Measurements from ENCODE around the gene SOWAHB. TPM values are rescaled to one million over a fixed set of nuclear protein-coding genes. Genes with fewer than 3 reads are reported as not detected.

Gene SOWAHB
- polyA plus RNA-seq, 1 of the 3 experiments (the other 2 are of a cell fraction): 0.05 TPM

- 20% methylated on average over 14 of the region's 14 CpGs for WGBS (ENCODE audit: low lambda C conversion rate)
- Histone ChIP-seq H3K36me3 (replicated peaks in 1 of 2; ENCODE audit: control insufficient read depth in 1 of 2, insufficient read depth in 2 of 2, low read length in 1 of 2) (no peaks in the 10 kb centered on the region), H3F3A (replicated peaks; ENCODE audit: insufficient read depth) (no peaks in the 10 kb centered on the region), H3K4me2 (peak overlapping the region; percentile 80), H4K20me1 (ENCODE audit: insufficient read depth) (no peaks in the 10 kb centered on the region), H3K27me3 (ENCODE audit: insufficient read depth) (peaks cover 28% of the 10 kb centered on the region), H3K79me2 (ENCODE audit: insufficient read depth) (no peaks in the 10 kb centered on the region), H3K9ac (no peak overlapping the region), H2AFZ (ENCODE audit: low read depth) (no peak overlapping the region), H3K9me2 (no peaks in the 10 kb centered on the region), H3K4me1 (ENCODE audit: control insufficient read depth in 1 of 2, insufficient read depth in 2 of 2, low read depth in 1 of 2, low read length in 1 of 2) (peaks cover 0 to 12% of the 10 kb centered on the region in 2 experiments; a peak in 1 of 4 replicates), H3K9me3 (no peaks in the 10 kb centered on the region), H3K27ac (ENCODE audit: low read depth in 2 of 2, low read length in 1 of 2) (no peak overlapping the region), H3K4me3 (ENCODE audit: low read depth in 2 of 2, low read length in 1 of 2) (peak overlapping the region; percentile 50 to 51)
- no peak for TF ChIP-seq EP300 (IDR thresholded peaks at IDR 0.05; ENCODE audit: borderline replicate concordance in 1 of 2, low read depth in 1 of 2, low read length in 1 of 2)
- no peak for TF ChIP-seq USF2 (IDR thresholded peaks at IDR 0.05; ENCODE audit: borderline replicate concordance, low read depth, low read length)
- TF ChIP-seq, protein P1, sequence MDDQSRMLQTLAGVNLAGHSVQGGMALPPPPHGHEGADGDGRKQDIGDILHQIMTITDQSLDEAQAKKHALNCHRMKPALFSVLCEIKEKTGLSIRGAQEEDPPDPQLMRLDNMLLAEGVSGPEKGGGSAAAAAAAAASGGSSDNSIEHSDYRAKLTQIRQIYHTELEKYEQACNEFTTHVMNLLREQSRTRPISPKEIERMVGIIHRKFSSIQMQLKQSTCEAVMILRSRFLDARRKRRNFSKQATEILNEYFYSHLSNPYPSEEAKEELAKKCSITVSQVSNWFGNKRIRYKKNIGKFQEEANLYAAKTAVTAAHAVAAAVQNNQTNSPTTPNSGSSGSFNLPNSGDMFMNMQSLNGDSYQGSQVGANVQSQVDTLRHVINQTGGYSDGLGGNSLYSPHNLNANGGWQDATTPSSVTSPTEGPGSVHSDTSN (IDR thresholded peaks at IDR 0.05): no peak
- no peak for TF ChIP-seq GABPA (IDR thresholded peaks at IDR 0.05; ENCODE audit: low read depth)
- TF ChIP-seq TEAD4 (IDR thresholded peaks at IDR 0.05; ENCODE audit: borderline replicate concordance, insufficient read depth): no peak
- TF ChIP-seq NRF1 (IDR thresholded peaks at IDR 0.05; ENCODE audit: low read depth, low read length): no peak
- TF ChIP-seq TCF12 (IDR thresholded peaks at IDR 0.05): no peak
- CTCF ChIA-PET: interaction anchor here (0.6 to 1.4 kb wide), 2 partner anchors 147 to 1026 kb away, joined by 3 to 4 read pairs; no protein-coding TSS in a partner anchor
- POLR2A ChIA-PET: no interaction called here
- no peak for DNase-seq
Observed at GRCh38 chr4:76898385-76898692, 395 bp upstream of the SOWAHB start.

DNA sequence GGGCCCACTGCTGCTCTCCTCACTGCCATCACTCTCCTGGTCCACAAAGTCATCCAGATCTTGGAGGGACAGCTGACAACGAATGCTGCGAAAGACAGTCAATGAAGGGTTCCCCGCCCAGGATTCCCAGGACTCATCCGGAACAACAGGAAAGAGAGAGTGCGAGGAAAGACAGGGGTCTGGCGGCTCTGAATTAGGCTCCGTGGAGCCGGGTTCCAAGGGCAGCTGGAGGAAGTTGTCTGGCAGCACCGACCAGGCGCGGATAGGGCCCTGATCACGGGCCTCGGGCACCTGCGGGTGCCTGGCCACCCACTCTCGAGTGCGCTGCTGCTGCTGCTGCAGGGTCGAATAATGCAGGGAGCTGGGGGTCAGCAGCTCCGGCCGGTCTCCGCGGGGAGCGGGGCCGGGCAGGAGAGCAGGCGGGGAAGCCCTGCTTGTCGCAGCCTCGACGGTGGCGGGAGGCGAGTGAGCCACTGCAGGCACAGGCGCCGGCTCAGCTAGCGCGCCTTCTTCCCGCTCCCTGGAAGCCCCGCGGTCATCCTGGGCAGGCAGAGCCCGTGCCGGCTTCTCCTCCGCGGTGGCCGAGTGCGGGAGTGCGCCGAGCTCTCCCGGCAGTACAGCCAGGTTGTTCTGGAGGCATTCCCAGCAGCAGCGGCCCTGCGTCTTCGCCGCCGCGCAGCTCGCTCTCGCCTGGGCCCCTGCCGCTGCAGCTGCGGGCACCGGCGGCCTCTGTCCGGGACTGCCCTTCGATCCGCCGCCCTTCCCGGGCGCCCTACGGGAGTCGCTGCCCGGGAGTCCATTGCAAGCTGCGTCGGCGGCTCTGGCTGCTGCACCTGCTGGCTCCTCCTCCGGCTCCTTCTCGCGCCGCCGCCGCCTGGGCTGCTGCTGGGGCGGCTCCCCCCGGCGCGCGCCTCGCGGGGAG, 1.1 kb downstream of the SOWAHB start:
- Histone ChIP-seq H2AFZ (ENCODE audit: low read depth) (peak overlapping the region; percentile 60; the same call in 1 of the 2 replicates), H4K20me1 (ENCODE audit: insufficient read depth) (no peaks in the 10 kb centered on the region), H3K9ac (no peak overlapping the region), H3K4me3 (ENCODE audit: low read depth in 2 of 2, low read length in 1 of 2) (peak overlapping the region; percentile 50 to 51), H3K9me2 (no peaks in the 10 kb centered on the region), H3F3A (replicated peaks; ENCODE audit: insufficient read depth) (no peaks in the 10 kb centered on the region), H3K4me1 (ENCODE audit: control insufficient read depth in 1 of 2, insufficient read depth in 2 of 2, low read depth in 1 of 2, low read length in 1 of 2) (peaks cover 0 to 12% of the 10 kb centered on the region in 2 experiments; a peak in 1 of 4 replicates), H3K4me2 (peak overlapping the region; percentile 80), H3K27me3 (ENCODE audit: insufficient read depth) (peaks cover 28% of the 10 kb centered on the region), H3K36me3 (replicated peaks in 1 of 2; ENCODE audit: control insufficient read depth in 1 of 2, insufficient read depth in 2 of 2, low read length in 1 of 2) (no peaks in the 10 kb centered on the region), H3K27ac (ENCODE audit: low read depth in 2 of 2, low read length in 1 of 2) (no peak overlapping the region), H3K9me3 (no peaks in the 10 kb centered on the region), H3K79me2 (ENCODE audit: insufficient read depth) (no peaks in the 10 kb centered on the region)
- ChIA-PET CTCF (interaction anchor here (1.0 to 2.3 kb wide), 4 partner anchors 10 to 81 kb away, joined by 3 to 6 read pairs (median 4); no protein-coding TSS in a partner anchor), POLR2A (interaction anchor here (1.1 kb wide), 1 partner anchor 52 kb away, joined by 3 read pairs; no protein-coding TSS in a partner anchor)
- peak; percentile 76 for DNase-seq
- 31% methylated on average over 18 of the region's 82 CpGs for WGBS (ENCODE audit: low lambda C conversion rate)
- TF ChIP-seq, protein P2, sequence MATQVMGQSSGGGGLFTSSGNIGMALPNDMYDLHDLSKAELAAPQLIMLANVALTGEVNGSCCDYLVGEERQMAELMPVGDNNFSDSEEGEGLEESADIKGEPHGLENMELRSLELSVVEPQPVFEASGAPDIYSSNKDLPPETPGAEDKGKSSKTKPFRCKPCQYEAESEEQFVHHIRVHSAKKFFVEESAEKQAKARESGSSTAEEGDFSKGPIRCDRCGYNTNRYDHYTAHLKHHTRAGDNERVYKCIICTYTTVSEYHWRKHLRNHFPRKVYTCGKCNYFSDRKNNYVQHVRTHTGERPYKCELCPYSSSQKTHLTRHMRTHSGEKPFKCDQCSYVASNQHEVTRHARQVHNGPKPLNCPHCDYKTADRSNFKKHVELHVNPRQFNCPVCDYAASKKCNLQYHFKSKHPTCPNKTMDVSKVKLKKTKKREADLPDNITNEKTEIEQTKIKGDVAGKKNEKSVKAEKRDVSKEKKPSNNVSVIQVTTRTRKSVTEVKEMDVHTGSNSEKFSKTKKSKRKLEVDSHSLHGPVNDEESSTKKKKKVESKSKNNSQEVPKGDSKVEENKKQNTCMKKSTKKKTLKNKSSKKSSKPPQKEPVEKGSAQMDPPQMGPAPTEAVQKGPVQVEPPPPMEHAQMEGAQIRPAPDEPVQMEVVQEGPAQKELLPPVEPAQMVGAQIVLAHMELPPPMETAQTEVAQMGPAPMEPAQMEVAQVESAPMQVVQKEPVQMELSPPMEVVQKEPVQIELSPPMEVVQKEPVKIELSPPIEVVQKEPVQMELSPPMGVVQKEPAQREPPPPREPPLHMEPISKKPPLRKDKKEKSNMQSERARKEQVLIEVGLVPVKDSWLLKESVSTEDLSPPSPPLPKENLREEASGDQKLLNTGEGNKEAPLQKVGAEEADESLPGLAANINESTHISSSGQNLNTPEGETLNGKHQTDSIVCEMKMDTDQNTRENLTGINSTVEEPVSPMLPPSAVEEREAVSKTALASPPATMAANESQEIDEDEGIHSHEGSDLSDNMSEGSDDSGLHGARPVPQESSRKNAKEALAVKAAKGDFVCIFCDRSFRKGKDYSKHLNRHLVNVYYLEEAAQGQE (IDR thresholded peaks at IDR 0.05; ENCODE audit: low read depth, low read length): no peak
- TF ChIP-seq YY1 (IDR thresholded peaks at IDR 0.05; ENCODE audit: low read depth): no peak
- no peak for TF ChIP-seq FOSL2 (IDR thresholded peaks at IDR 0.05; ENCODE audit: borderline replicate concordance, low read depth)
- TF ChIP-seq MXI1 (IDR thresholded peaks at IDR 0.05; ENCODE audit: low read depth, low read length): no peak
- TF ChIP-seq, protein P3, sequence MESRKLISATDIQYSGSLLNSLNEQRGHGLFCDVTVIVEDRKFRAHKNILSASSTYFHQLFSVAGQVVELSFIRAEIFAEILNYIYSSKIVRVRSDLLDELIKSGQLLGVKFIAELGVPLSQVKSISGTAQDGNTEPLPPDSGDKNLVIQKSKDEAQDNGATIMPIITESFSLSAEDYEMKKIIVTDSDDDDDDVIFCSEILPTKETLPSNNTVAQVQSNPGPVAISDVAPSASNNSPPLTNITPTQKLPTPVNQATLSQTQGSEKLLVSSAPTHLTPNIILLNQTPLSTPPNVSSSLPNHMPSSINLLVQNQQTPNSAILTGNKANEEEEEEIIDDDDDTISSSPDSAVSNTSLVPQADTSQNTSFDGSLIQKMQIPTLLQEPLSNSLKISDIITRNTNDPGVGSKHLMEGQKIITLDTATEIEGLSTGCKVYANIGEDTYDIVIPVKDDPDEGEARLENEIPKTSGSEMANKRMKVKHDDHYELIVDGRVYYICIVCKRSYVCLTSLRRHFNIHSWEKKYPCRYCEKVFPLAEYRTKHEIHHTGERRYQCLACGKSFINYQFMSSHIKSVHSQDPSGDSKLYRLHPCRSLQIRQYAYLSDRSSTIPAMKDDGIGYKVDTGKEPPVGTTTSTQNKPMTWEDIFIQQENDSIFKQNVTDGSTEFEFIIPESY (IDR thresholded peaks at IDR 0.05; ENCODE audit: borderline replicate concordance, low read depth): no peak

All from SK-N-SH (cell line).